Measurements from ENCODE around the gene MAGI3.

GRCh38 chr1:113691184-113691583, 300.9 kb downstream of the MAGI3 start:
- TF ChIP-seq SAFB2 (CRISPR knock-in tag; IDR thresholded peaks at IDR 0.05; ENCODE audit: borderline replicate concordance, low read depth) = no peak
- TF ChIP-seq ZFX (CRISPR knock-in tag; IDR thresholded peaks at IDR 0.05; ENCODE audit: low read depth) = no peak
- TF ChIP-seq, protein P1, sequence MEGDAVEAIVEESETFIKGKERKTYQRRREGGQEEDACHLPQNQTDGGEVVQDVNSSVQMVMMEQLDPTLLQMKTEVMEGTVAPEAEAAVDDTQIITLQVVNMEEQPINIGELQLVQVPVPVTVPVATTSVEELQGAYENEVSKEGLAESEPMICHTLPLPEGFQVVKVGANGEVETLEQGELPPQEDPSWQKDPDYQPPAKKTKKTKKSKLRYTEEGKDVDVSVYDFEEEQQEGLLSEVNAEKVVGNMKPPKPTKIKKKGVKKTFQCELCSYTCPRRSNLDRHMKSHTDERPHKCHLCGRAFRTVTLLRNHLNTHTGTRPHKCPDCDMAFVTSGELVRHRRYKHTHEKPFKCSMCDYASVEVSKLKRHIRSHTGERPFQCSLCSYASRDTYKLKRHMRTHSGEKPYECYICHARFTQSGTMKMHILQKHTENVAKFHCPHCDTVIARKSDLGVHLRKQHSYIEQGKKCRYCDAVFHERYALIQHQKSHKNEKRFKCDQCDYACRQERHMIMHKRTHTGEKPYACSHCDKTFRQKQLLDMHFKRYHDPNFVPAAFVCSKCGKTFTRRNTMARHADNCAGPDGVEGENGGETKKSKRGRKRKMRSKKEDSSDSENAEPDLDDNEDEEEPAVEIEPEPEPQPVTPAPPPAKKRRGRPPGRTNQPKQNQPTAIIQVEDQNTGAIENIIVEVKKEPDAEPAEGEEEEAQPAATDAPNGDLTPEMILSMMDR (CRISPR knock-in tag; IDR thresholded peaks at IDR 0.05) = no peak
